GM19452 (cell line): ENCODE measurements around the gene DCLK2.
A peak's percentile ranks its signal among the peaks of the same experiment; 100 is the strongest.

Source experiments
- ATAC-seq: cut with Tn5 transposase; IDR thresholded peaks from one replicate; pipeline ENCODE4 v1.9.1; 2021; ENCODE audit not compliant: unreplicated experiment

DCLK2 gene

GRCh38 chr4:150078041-150078578 lies at the start of gene DCLK2:
TSS of gene DCLK2 (plus strand) at chr4:150078445. CDS start at chr4:150079028, 583 bp downstream.
- ATAC-seq = peak; percentile 30

GRCh38 chr4:150032541-150032940 lies 45.7 kb upstream of the DCLK2 start:
- no peak for ATAC-seq

GRCh38 chr4:150033081-150033480 lies 45.2 kb upstream of the DCLK2 start:
- no peak for ATAC-seq

- no peak for ATAC-seq
Measured at GRCh38 chr4:150033901-150034300, 44.3 kb upstream of the DCLK2 start.

GRCh38 chr4:150037251-150037856 lies 40.9 kb upstream of the DCLK2 start:
- ATAC-seq = no peak

- peak; percentile 95 for ATAC-seq
Measured at GRCh38 chr4:150038335-150039076, 39.7 kb upstream of the DCLK2 start.

- ATAC-seq = peak; percentile 44
Measured at GRCh38 chr4:150039274-150040127, 38.7 kb upstream of the DCLK2 start.

GRCh38 chr4:150044517-150044916 lies 33.7 kb upstream of the DCLK2 start:
- no peak for ATAC-seq

GRCh38 chr4:150045410-150045809 lies 32.8 kb upstream of the DCLK2 start:
- no peak for ATAC-seq

GRCh38 chr4:150046728-150047217 lies 31.5 kb upstream of the DCLK2 start:
- no peak for ATAC-seq

- no peak for ATAC-seq
Measured at GRCh38 chr4:150047546-150047945, 30.7 kb upstream of the DCLK2 start.

GRCh38 chr4:150049682-150050081 lies 28.6 kb upstream of the DCLK2 start:
- no peak for ATAC-seq

- no peak for ATAC-seq
Measured at GRCh38 chr4:150050566-150050965, 27.7 kb upstream of the DCLK2 start.

- ATAC-seq = no peak
Measured at GRCh38 chr4:150051111-150051510, 27.1 kb upstream of the DCLK2 start.

- no peak for ATAC-seq
Measured at GRCh38 chr4:150055467-150055866, 22.8 kb upstream of the DCLK2 start.

- ATAC-seq = no peak
Measured at GRCh38 chr4:150056569-150056968, 21.7 kb upstream of the DCLK2 start.

GRCh38 chr4:150061086-150061776 lies 17.0 kb upstream of the DCLK2 start:
- ATAC-seq = no peak

- ATAC-seq = no peak
Measured at GRCh38 chr4:150063128-150063527, 15.1 kb upstream of the DCLK2 start.

- no peak for ATAC-seq
Measured at GRCh38 chr4:150065740-150066139, 12.5 kb upstream of the DCLK2 start.

GRCh38 chr4:150067859-150068258 lies 10.4 kb upstream of the DCLK2 start:
- no peak for ATAC-seq
